ENCODE measurements around the gene COL7A1.

GRCh38 chr3:48528754-48529153 is 66.4 kb downstream of the COL7A1 start:
- TF ChIP-seq EZH2 (IDR thresholded peaks at IDR 0.05; ENCODE audit: low read depth, unreplicated experiment), result no peak
- no peak for TF ChIP-seq CTCF (conservative IDR thresholded peaks at IDR 0.05; ENCODE audit: low read depth in 2 of 2)
- TF ChIP-seq REST (IDR thresholded peaks at IDR 0.05; ENCODE audit: unreplicated experiment), result no peak
- TF ChIP-seq CREB1 (CRISPR knock-in tag; IDR thresholded peaks at IDR 0.05; ENCODE audit: low read depth), result no peak
- TF ChIP-seq ZNF114 (CRISPR knock-in tag; IDR thresholded peaks at IDR 0.05), result no peak
- TF ChIP-seq POLR2AphosphoS5 (IDR thresholded peaks at IDR 0.05; ENCODE audit: low read depth), result no peak
- TF ChIP-seq EZH2phosphoT487 (IDR thresholded peaks at IDR 0.05; ENCODE audit: unreplicated experiment), result no peak
- no peak for TF ChIP-seq NANOG (IDR thresholded peaks at IDR 0.05; ENCODE audit: borderline replicate concordance)
- TF ChIP-seq ZNF331 (CRISPR knock-in tag; IDR thresholded peaks at IDR 0.05; ENCODE audit: low read depth), result no peak
- no peak for TF ChIP-seq ETS1 (IDR thresholded peaks at IDR 0.05)
- TF ChIP-seq JUNB (IDR thresholded peaks at IDR 0.05; ENCODE audit: unreplicated experiment), result no peak
- TF ChIP-seq STAT1 (IDR thresholded peaks at IDR 0.05; ENCODE audit: unreplicated experiment), result no peak
- TF ChIP-seq ZNF462 (CRISPR knock-in tag; IDR thresholded peaks at IDR 0.05), result no peak
